Measurements from ENCODE around the gene GLIS2. TPM values are rescaled to one million over a fixed set of nuclear protein-coding genes. Genes with fewer than 3 reads are reported as not detected.

Gene GLIS2
- total RNA-seq, 1 experiment from 2014 or later, result 18.2 TPM

- H3K9me3 ChIP-seq (ENCODE audit: control insufficient read depth in 1 of 2, insufficient read depth in 1 of 2, low read depth in 1 of 2, low read length in 2 of 2), result no peaks in the 10 kb centered on the region
- peaks cover 91% of the 10 kb centered on the region for H3K79me2 ChIP-seq (ENCODE audit: insufficient read depth, low read length)
- no peak overlapping the region for H2AFZ ChIP-seq (ENCODE audit: low read depth, low read length, poor library complexity, severe bottlenecking)
- peaks cover 20 to 49% of the 10 kb centered on the region in 2 experiments; a peak in 3 of 4 replicates for H3K4me1 ChIP-seq (ENCODE audit: control insufficient read depth in 1 of 2, insufficient read depth in 2 of 2, low read length in 2 of 2)
- H3K4me2 ChIP-seq (ENCODE audit: low read length), result no peak overlapping the region
- H4K20me1 ChIP-seq (ENCODE audit: insufficient read depth), result no peaks in the 10 kb centered on the region
- H3K36me3 ChIP-seq (ENCODE audit: control insufficient read depth in 1 of 2, insufficient read depth in 2 of 2, low read length in 2 of 2), result no peaks in the 10 kb centered on the region
- ChIA-PET CTCF (interaction anchor here (1.2 kb wide), 1 partner anchor 14 kb away, joined by 3 read pairs; no protein-coding TSS in a partner anchor), POLR2A (no interaction called here), RAD21 (ENCODE audit: low non-redundant PET in 1 of 2, low total read pairs in 2 of 2, uncharacterized antibody in 2 of 2, unreplicated experiment in 2 of 2) (interaction anchor here in 1 of 2 experiments (0.7 to 1.0 kb wide), 2 partner anchors 17 to 50 kb away, joined by 3 read pairs; partner anchors contain the start of gene TFAP4)
- BruUV-seq (replicated peaks), result no TSS peak
- no peak overlapping the region; the same call in 1 of the 2 replicates for H3K27ac ChIP-seq (ENCODE audit: low read depth, low read length)
- intact Hi-C loops (cut with micrococcal nuclease), result no loop called here
- no peak overlapping the region for H3K9ac ChIP-seq (ENCODE audit: low read length)
- no peak overlapping the region for H3K4me3 ChIP-seq (replicated peaks in 1 of 2; ENCODE audit: low read depth in 1 of 2, low read length in 2 of 2)
- H3K9me2 ChIP-seq (ENCODE audit: insufficient read depth), result no peaks in the 10 kb centered on the region
- DNase-seq (ENCODE audit: low read depth, low spot score), result no peak
- ATAC-seq, result no peak
- H3K27me3 ChIP-seq (ENCODE audit: insufficient read depth, low read length), result no peaks in the 10 kb centered on the region
- no peak for TF ChIP-seq SP1 (IDR thresholded peaks at IDR 0.05; ENCODE audit: low read depth)
- TF ChIP-seq MAX (IDR thresholded peaks at IDR 0.05), result no peak
- TF ChIP-seq, protein P1, sequence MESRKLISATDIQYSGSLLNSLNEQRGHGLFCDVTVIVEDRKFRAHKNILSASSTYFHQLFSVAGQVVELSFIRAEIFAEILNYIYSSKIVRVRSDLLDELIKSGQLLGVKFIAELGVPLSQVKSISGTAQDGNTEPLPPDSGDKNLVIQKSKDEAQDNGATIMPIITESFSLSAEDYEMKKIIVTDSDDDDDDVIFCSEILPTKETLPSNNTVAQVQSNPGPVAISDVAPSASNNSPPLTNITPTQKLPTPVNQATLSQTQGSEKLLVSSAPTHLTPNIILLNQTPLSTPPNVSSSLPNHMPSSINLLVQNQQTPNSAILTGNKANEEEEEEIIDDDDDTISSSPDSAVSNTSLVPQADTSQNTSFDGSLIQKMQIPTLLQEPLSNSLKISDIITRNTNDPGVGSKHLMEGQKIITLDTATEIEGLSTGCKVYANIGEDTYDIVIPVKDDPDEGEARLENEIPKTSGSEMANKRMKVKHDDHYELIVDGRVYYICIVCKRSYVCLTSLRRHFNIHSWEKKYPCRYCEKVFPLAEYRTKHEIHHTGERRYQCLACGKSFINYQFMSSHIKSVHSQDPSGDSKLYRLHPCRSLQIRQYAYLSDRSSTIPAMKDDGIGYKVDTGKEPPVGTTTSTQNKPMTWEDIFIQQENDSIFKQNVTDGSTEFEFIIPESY (IDR thresholded peaks at IDR 0.05; ENCODE audit: extremely low read depth, insufficient replicate concordance, low read length), result no peak
- TF ChIP-seq FOSL1 (IDR thresholded peaks at IDR 0.05; ENCODE audit: low read depth), result no peak
- TF ChIP-seq, protein P2, sequence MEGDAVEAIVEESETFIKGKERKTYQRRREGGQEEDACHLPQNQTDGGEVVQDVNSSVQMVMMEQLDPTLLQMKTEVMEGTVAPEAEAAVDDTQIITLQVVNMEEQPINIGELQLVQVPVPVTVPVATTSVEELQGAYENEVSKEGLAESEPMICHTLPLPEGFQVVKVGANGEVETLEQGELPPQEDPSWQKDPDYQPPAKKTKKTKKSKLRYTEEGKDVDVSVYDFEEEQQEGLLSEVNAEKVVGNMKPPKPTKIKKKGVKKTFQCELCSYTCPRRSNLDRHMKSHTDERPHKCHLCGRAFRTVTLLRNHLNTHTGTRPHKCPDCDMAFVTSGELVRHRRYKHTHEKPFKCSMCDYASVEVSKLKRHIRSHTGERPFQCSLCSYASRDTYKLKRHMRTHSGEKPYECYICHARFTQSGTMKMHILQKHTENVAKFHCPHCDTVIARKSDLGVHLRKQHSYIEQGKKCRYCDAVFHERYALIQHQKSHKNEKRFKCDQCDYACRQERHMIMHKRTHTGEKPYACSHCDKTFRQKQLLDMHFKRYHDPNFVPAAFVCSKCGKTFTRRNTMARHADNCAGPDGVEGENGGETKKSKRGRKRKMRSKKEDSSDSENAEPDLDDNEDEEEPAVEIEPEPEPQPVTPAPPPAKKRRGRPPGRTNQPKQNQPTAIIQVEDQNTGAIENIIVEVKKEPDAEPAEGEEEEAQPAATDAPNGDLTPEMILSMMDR (IDR thresholded peaks at IDR 0.05 in 2 of 3, conservative IDR thresholded peaks at IDR 0.05 in 1 of 3; ENCODE audit: borderline replicate concordance in 1 of 3, insufficient read depth in 1 of 3, low read depth in 2 of 3, low read length in 2 of 3), result no peak
- no peak for TF ChIP-seq EZH2 (IDR thresholded peaks at IDR 0.05)
- TF ChIP-seq ZNF274 (IDR thresholded peaks at IDR 0.05; ENCODE audit: low read depth, low read length), result no peak
- TF ChIP-seq EGR1 (IDR thresholded peaks at IDR 0.05; ENCODE audit: low read depth), result no peak
- no peak for TF ChIP-seq ELF1 (IDR thresholded peaks at IDR 0.05; ENCODE audit: borderline replicate concordance, low read depth)
- TF ChIP-seq ZFX (IDR thresholded peaks at IDR 0.05), result no peak
- TF ChIP-seq POLR2AphosphoS5 (IDR thresholded peaks at IDR 0.05; ENCODE audit: low read depth, low read length), result no peak
- TF ChIP-seq TCF7L2 (IDR thresholded peaks at IDR 0.05; ENCODE audit: borderline replicate concordance, extremely low read depth, insufficient read depth, insufficient read length), result no peak
- no peak for TF ChIP-seq RAD21 (IDR thresholded peaks at IDR 0.05; ENCODE audit: low read depth)
- TF ChIP-seq CBX3 (IDR thresholded peaks at IDR 0.05; ENCODE audit: low read depth), result no peak
These were observed 7.4 kb downstream of the GLIS2 start for GRCh38 chr16:4323071-4323844.
